ENCODE data around the gene TMEM132C. TPM values are rescaled to one million over a fixed set of nuclear protein-coding genes. Genes with fewer than 3 reads are reported as not detected.

The TMEM132C gene
- total RNA-seq, 2 donors from 2014 or later: 0.46 to 5.3 TPM

DNA sequence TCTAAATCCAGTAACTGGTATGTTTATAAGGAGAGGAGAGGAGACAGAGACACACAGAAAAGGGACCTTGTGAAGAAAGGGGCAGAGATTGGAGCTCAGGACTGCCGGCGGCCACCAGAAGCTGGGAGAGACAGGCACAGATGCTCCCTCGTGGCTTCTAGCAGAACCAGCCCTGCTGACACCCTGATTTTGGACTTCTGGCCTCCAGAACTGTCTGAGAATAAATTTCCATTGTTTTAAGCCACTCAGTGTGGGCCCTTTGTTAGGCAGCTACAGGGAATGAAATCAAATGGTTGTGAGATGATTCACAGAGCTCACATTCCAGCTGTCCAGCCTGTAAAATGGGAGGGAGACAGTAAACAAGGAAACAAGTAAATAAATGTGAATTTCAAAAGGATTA, 47.6 kb downstream of the TMEM132C start:
- Histone ChIP-seq H3K27ac (no peak overlapping the region), H3K9me3 (no peaks in the 10 kb centered on the region), H3K4me1 (replicated peaks) (no peaks in the 10 kb centered on the region), H3K4me3 (no peak overlapping the region), H3K36me3 (no peaks in the 10 kb centered on the region), H3K27me3 (replicated peaks; ENCODE audit: insufficient read depth) (no peaks in the 10 kb centered on the region)
- WGBS: 71% methylated on average over 3 of the region's 3 CpGs
- no peak for TF ChIP-seq POLR2A (IDR thresholded peaks at IDR 0.05)
- TF ChIP-seq, protein P1, sequence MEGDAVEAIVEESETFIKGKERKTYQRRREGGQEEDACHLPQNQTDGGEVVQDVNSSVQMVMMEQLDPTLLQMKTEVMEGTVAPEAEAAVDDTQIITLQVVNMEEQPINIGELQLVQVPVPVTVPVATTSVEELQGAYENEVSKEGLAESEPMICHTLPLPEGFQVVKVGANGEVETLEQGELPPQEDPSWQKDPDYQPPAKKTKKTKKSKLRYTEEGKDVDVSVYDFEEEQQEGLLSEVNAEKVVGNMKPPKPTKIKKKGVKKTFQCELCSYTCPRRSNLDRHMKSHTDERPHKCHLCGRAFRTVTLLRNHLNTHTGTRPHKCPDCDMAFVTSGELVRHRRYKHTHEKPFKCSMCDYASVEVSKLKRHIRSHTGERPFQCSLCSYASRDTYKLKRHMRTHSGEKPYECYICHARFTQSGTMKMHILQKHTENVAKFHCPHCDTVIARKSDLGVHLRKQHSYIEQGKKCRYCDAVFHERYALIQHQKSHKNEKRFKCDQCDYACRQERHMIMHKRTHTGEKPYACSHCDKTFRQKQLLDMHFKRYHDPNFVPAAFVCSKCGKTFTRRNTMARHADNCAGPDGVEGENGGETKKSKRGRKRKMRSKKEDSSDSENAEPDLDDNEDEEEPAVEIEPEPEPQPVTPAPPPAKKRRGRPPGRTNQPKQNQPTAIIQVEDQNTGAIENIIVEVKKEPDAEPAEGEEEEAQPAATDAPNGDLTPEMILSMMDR (IDR thresholded peaks at IDR 0.05): no peak
- intact Hi-C loops (cut with DNase I): no loop called here
- no peak for DNase-seq (ENCODE audit: low spot score)

DNA sequence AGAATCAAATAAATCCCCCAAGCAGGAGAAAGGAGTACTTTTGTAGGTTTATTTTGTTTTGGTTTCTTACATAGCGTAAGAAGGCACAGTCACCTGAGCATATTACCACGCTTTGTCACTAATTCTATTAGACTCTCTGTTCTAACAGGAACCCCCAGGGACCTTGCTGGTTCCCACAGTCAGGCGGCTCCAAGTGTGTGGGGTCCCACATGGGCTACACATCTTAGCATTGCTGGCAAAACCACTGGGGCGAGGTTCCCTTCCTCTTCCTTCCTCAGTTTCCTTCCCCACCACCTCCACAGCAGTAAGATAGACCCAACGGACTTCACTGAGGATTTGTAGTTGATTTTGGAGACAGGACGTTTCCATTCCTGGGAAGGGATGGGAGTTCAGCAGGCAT, 49.1 kb downstream of the TMEM132C start:
- Histone ChIP-seq H3K27me3 (replicated peaks; ENCODE audit: insufficient read depth) (no peaks in the 10 kb centered on the region), H3K4me1 (replicated peaks) (no peaks in the 10 kb centered on the region), H3K27ac (no peak overlapping the region), H3K36me3 (no peaks in the 10 kb centered on the region), H3K4me3 (no peak overlapping the region), H3K9me3 (no peaks in the 10 kb centered on the region)
- intact Hi-C loops (cut with DNase I): no loop called here
- no peak for DNase-seq (ENCODE audit: low spot score)
- TF ChIP-seq POLR2AphosphoS5 (IDR thresholded peaks at IDR 0.05) (no peak), POLR2A (IDR thresholded peaks at IDR 0.05) (no peak)
- TF ChIP-seq, protein P1 (IDR thresholded peaks at IDR 0.05): no peak
- WGBS: 77% methylated on average over 6 of the region's 6 CpGs

DNA sequence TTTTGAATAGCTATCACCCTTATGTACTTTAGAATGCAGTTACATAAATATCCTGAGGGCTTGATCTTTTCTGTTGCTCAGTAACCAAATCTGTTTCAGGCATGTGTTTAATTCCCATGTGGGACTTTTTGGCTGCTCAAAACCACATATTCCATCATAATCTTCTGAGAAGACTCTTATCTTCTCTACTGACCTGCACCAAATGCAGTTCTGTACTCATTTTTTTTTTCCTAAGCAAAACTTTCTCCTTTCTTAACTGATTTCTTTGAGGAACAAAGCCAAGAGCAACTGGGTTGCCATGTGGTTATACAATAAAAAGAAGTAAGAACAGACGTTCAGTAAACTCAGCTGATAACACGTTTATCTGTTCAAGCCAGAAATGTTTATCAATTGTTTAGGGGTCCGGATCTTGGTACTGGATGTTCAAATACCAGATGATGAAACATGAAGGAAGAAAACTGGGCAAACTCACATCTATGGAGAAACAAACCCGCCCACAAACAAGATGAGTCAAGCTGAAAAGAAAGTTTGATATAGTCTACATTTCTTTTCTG, 50.1 kb downstream of the TMEM132C start:
- TF ChIP-seq POLR2A (IDR thresholded peaks at IDR 0.05) (no peak), POLR2AphosphoS5 (IDR thresholded peaks at IDR 0.05) (no peak)
- TF ChIP-seq, protein P1 (IDR thresholded peaks at IDR 0.05): no peak
- Histone ChIP-seq H3K36me3 (no peaks in the 10 kb centered on the region), H3K27me3 (replicated peaks; ENCODE audit: insufficient read depth) (no peaks in the 10 kb centered on the region), H3K4me1 (replicated peaks) (no peaks in the 10 kb centered on the region), H3K27ac (no peak overlapping the region), H3K9me3 (no peaks in the 10 kb centered on the region), H3K4me3 (no peak overlapping the region)
- DNase-seq (ENCODE audit: low spot score): no peak
- 22% methylated on average over 4 of the region's 4 CpGs for WGBS
- intact Hi-C loops (cut with DNase I): no loop called here

DNA sequence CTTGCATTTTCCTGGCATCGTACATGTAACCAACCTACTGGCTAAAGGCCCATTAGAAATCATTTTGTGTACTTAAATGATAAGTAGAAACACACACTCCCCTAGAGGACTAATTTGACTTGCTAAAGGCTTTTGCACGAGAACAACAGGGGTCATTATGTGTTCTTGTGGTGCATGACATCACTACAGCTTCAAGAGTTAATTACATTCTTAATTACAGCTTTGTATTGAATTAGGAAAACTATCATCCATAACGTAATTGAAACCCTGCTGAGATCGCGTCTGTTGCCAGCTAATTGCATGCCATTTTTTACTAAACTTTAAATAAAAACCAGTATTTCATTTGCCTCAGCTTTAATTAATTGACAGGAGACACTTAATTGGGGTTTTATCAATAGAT, 51.4 kb downstream of the TMEM132C start:
- Histone ChIP-seq H3K4me1 (replicated peaks) (no peaks in the 10 kb centered on the region), H3K27me3 (replicated peaks; ENCODE audit: insufficient read depth) (no peaks in the 10 kb centered on the region), H3K4me3 (no peak overlapping the region), H3K9me3 (no peaks in the 10 kb centered on the region), H3K27ac (no peak overlapping the region), H3K36me3 (no peaks in the 10 kb centered on the region)
- 74% methylated on average over 5 of the region's 5 CpGs for WGBS
- TF ChIP-seq, protein P1 (IDR thresholded peaks at IDR 0.05): no peak
- TF ChIP-seq POLR2AphosphoS5 (IDR thresholded peaks at IDR 0.05): no peak
- TF ChIP-seq POLR2A (IDR thresholded peaks at IDR 0.05): no peak
- intact Hi-C loops (cut with DNase I): no loop called here
- DNase-seq (ENCODE audit: low spot score): no peak

DNA sequence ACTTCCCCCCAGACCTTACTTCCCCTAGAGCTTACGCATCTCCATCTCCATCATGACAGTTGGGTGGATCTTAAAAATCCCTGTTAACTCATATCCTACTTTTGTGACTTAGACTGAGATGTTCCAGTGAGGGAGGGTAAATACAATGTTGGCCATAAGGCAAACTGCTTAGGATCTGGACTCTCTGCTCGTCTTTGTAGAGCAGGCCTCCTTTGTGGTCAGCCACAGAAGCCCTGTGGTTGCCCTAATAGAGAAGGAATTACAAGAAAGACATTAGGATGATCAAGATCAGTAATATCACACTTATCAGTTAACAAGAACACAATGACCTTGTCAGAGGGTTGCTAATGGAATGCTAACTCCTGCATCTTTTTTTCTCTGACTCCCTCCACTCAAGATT, 52.0 kb downstream of the TMEM132C start:
- H3K4me1 ChIP-seq (replicated peaks): no peaks in the 10 kb centered on the region
- H3K36me3 ChIP-seq: no peaks in the 10 kb centered on the region
- H3K4me3 ChIP-seq: no peak overlapping the region
- H3K27ac ChIP-seq: no peak overlapping the region
- no peaks in the 10 kb centered on the region for H3K27me3 ChIP-seq (replicated peaks; ENCODE audit: insufficient read depth)
- DNase-seq (ENCODE audit: low spot score): no peak
- no peaks in the 10 kb centered on the region for H3K9me3 ChIP-seq
- intact Hi-C loops (cut with DNase I): no loop called here
- WGBS: 81% methylated on average over 2 of the region's 2 CpGs
- no peak for TF ChIP-seq POLR2AphosphoS5 (IDR thresholded peaks at IDR 0.05)
